SJSA1 (cell line): Measurements from ENCODE around the gene KRT80. TPM values are rescaled to one million over a fixed set of nuclear protein-coding genes. Genes with fewer than 3 reads are reported as not detected.
"Not testable (repeated sequence)": the region's sequence is repeated elsewhere in the genome, so short reads cannot be mapped to it uniquely, and the experiment has no call there.

ENCODE experiments used
- DNase-seq, 2 experiments: peaks; one replicate each; pipeline ENCODE4 v3.0.0-alpha.2; 2015 to 2020; ENCODE audit warnings: low spot score in 2 of 2, low read depth in 1 of 2
- H3K27ac ChIP-seq: fragments of 250-450 bp; sonication (Bioruptor Pico); 2 replicates; pipeline ENCODE4 v1.5.1; 2020; ENCODE audit warnings: mild to moderate bottlenecking, moderate library complexity
- H3K27me3 ChIP-seq: fragments of 250-450 bp; sonication (Bioruptor Pico); replicated peaks from 2 replicates; pipeline ENCODE4 v1.5.1; 2020; ENCODE audit warnings: mild to moderate bottlenecking, moderate library complexity
- H3K36me3 ChIP-seq: fragments of 250-450 bp; sonication (Bioruptor Pico); 2 replicates; pipeline ENCODE4 v1.5.1; 2020; ENCODE audit warnings: mild to moderate bottlenecking
- H3K4me1 ChIP-seq: fragments of 250-450 bp; sonication (Bioruptor Pico); replicated peaks from 2 replicates; pipeline ENCODE4 v1.6.1; 2021; ENCODE audit warnings: mild to moderate bottlenecking
- H3K4me3 ChIP-seq: fragments of 250-450 bp; sonication (Bioruptor Pico); 2 replicates; pipeline ENCODE4 v1.5.1; 2020; ENCODE audit warnings: mild to moderate bottlenecking
- H3K9me3 ChIP-seq: fragments of 250-450 bp; sonication (Bioruptor Pico); replicated peaks from 2 replicates; pipeline ENCODE4 v1.5.1; 2020; ENCODE audit warnings: mild to moderate bottlenecking
- total RNA-seq: library from RNA; depleted of rRNA; stranded (reverse); fragments of >200 nt; shearing (Covaris generic); gene quantifications from 2 replicates; pipeline ENCODE4 v1.2.3, GENCODE V29; 2014; rRNA removed

KRT80 gene
- total RNA-seq = 1.5 and 4.0 TPM in 2 replicates

DNA sequence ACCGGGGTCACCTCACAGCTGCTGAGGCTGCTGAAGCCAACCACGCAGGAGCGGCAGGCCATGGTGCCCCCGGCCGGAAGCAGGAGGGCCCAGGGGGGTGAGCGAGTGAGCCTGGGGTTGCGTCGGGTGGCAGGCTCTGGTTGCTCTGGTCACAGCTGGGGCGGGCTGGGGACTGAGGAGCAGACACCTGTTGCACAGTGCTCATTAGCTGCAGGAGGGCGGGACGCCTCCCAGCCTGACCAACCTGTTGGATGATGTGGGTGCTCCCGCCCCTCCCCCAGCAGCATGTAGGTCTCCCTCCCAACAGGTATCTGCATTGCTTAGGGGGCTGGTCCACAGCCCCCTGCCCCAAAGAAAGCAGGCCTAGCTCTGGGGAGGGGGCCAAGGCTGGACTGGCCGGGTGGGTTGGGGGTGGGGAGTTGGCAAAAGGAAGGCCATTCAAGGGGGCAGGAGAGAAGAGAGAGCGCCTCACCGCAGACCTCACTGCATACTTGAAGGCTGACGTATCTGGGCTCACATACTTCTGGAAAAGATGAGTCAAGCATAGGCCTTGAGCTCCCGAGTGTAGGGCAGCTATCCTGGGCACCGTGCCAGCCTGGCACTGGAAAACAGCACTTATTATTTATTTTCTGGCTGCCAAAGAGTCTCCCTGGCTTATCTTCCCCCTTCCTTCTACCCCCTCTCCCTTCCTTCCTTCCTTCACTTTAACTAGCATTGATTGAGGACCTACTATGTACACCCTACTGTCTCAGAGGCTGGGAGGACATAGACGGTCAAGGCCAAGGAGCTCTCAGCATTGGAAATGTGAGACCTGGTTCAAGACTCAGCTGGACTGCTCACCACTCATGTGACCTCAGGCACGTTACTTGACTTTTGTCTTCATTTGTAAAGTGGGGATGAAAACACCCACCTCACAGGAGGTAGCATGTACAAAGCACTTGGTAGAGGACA, at the start of gene KRT80:
TSS of gene KRT80 (minus strand) at position 174 of the 951 bp plus-strand sequence. CDS start at position 62, 112 bp downstream.
- no peaks in the 10 kb centered on the region for H3K36me3 ChIP-seq
- peak within 1 kb of the TSS; percentile 3; the same call in 1 of the 2 replicates for H3K4me3 ChIP-seq
- H3K9me3 ChIP-seq = no peaks in the 10 kb centered on the region
- peak; percentile 96 to 98 for DNase-seq
- H3K4me1 ChIP-seq = peaks cover 83% of the 10 kb centered on the region
- no peaks in the 10 kb centered on the region for H3K27me3 ChIP-seq
- peak within 1 kb of the TSS; percentile 91 for H3K27ac ChIP-seq

DNA sequence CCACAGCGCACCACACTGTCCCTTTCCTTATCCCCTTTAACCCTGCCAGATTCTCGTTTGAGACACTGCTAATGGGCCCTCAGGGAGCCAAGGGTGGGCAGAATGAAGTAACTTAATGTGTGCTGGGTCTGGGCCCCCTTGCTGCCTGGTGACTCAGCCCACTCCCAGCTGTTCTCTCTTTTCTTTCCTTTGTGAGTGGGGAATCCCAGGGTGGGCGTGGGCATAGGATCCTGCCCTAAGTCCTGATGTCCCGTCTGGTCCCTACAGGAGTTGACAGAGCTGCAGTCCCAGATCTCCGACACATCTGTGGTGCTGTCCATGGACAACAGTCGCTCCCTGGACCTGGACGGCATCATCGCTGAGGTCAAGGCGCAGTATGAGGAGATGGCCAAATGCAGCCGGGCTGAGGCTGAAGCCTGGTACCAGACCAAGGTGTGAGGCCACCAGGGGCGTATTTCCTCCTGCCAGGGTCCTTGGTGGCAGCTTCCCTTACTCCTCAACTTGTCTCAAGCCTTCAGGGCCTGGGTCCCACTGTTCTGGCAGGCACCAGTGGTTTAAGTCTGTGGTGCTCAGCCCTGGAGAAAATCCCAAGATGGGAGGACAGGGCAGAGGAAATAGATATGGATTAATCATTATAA, 49.5 kb upstream of the KRT80 start:
- Histone ChIP-seq H3K9me3 (no peaks in the 10 kb centered on the region), H3K36me3 (no peaks in the 10 kb centered on the region), H3K4me1 (peaks cover 38% of the 10 kb centered on the region), H3K27ac (no peak overlapping the region), H3K4me3 (no peak overlapping the region), H3K27me3 (no peaks in the 10 kb centered on the region)
- DNase-seq = no peak

DNA sequence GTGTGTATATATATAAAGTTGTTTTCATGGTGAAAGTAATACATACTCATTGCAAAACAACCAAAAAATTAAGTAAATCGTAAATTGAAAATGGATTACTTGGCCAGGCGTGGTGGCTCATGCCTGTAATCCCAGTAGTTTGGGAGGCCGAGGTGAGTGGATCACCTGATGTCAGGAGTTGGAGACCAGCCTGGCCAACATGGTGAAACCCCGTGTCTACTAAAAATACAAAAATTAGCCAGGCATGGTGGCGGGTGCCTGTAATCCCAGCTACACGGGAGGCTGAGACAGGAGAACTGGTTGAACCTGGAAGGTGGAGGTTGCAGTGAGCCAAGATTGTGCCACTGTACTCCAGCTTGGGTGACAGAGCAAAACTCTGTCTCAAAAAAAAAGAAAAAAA, 48.4 kb upstream of the KRT80 start:
- DNase-seq, H3K9me3 ChIP-seq, H3K27me3 ChIP-seq, H3K36me3 ChIP-seq, H3K27ac ChIP-seq, H3K4me3 ChIP-seq: not testable (repeated sequence)
- H3K4me1 ChIP-seq = peaks cover 33% of the 10 kb centered on the region

DNA sequence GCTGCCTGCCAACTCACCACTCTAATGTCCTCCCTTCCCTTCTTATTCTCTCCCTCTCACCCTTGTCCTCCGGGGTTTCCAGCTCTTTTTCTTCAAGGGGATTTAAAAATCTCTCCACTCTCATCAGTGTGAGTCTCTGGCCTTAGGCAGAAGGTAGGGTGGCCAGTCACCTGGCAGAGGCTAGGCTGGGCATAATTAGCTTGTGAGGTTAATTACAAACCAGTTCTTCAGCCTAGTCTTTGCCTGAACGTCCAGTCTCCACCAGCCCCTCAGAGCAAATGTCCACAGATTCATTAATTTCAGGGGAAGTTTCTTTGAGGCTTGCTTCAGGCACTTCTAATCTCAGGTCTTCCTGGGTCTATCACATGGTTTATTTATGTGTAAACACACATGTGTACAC, 48.0 kb upstream of the KRT80 start:
- Histone ChIP-seq H3K27ac (no peak overlapping the region), H3K4me3 (no peak overlapping the region), H3K4me1 (peaks cover 33% of the 10 kb centered on the region), H3K36me3 (no peaks in the 10 kb centered on the region), H3K27me3 (no peaks in the 10 kb centered on the region), H3K9me3 (no peaks in the 10 kb centered on the region)
- DNase-seq = no peak

DNA sequence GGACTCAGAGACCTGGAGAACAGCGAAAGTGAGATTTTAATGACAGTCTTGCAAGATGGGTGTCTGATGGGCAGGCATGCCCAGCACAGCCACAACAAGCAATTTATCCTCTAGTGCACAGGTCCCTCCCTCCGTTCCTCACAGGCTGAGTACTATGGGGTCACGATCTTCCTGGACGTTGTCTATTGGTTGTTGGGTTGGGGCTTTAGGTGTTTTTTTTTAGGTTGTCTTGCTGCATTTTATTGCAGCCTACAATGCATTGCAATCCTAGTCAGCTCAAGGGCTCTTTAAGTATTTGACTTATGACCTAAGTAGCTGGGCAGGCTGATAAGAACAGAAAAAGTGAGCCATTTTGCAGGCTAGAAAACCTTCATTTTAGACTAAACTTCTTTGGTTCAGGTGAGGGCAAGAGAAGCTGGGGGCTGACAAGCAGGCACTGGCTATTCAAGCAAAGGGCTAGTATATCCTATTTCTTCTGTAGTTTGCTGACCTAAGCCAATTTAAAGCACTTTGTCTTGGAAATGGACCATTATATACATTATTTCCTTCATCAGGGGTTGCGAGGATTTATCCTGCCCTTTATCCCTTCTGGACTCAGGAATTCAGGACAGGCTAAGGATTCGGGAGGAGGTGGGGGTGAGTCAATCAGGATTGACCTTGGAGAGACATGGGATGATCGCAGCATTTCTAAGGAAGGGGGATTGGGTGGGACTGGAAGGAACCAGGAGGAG, 47.3 kb upstream of the KRT80 start:
- H3K27ac ChIP-seq = no peak overlapping the region
- H3K4me1 ChIP-seq = peaks cover 26% of the 10 kb centered on the region
- H3K9me3 ChIP-seq = no peaks in the 10 kb centered on the region
- no peaks in the 10 kb centered on the region for H3K27me3 ChIP-seq
- H3K4me3 ChIP-seq = no peak overlapping the region
- H3K36me3 ChIP-seq = no peaks in the 10 kb centered on the region
- no peak for DNase-seq

DNA sequence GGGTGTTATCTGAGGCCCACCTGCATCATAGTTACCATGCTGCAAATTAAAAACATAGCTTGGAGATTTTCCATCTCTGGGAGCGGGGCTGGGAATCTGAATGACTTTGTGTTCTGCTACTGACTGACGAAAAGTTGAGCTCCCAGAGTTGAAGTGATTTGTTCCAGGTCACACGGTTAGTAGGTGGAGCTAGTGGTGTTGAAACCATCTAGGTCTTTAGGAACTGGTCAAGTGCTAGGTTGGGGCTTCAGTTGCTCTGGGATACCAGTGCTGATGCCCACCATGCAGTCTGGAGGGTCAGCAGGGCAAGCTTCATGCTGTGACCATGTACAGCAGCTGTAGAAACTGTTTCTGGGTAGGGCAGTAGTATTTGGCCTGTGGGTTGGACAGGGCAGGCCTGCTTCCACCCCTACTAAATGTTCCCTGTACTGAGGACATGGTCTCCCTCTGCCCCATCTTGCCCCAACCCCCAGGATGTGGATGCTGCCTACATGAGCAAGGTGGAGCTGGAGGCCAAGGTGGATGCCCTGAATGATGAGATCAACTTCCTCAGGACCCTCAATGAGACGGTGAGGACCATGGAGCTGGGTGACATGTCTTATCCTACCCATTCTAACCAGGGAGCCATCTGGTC, 46.5 kb upstream of the KRT80 start:
- no peak overlapping the region for H3K27ac ChIP-seq
- no peaks in the 10 kb centered on the region for H3K27me3 ChIP-seq
- peaks cover 19% of the 10 kb centered on the region for H3K4me1 ChIP-seq
- H3K36me3 ChIP-seq = no peaks in the 10 kb centered on the region
- H3K4me3 ChIP-seq = no peak overlapping the region
- H3K9me3 ChIP-seq = no peaks in the 10 kb centered on the region
- DNase-seq = no peak

DNA sequence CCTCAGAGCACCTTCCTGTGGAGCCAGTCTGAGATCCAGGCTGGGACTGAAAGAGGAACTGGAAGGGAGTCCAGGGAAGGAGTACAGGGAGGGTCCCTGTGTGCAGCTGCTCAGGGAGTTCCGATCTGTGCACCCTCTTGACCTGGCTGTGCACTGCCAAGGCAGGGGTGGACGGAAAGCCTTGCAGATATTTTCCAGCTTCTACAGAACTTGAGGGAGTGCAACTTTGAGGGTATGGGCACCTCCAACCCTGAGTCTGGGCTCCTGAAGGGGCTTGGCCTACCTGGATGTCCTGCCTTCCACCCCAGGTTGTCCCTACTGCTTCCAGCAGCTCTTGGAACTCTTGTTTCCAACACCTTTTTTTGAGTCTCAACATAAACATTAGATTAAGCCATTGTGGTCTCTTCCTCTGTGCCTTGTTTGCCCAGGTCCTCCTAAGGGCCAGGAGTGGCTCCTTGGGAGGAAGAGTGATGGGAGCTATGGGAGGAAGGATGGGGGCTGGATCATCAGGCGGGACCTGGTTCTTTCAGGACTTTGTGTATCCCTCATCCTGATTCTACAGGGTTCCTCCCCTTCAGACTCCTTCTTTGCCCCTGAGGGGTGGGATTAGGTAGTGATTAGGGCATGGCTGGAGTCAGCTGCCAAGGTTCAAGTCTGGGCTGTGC, 44.7 kb upstream of the KRT80 start:
- H3K4me1 ChIP-seq = peaks cover 24% of the 10 kb centered on the region
- H3K36me3 ChIP-seq = no peaks in the 10 kb centered on the region
- DNase-seq = no peak
- no peaks in the 10 kb centered on the region for H3K9me3 ChIP-seq
- H3K4me3 ChIP-seq = no peak overlapping the region
- H3K27ac ChIP-seq = no peak overlapping the region
- no peaks in the 10 kb centered on the region for H3K27me3 ChIP-seq

DNA sequence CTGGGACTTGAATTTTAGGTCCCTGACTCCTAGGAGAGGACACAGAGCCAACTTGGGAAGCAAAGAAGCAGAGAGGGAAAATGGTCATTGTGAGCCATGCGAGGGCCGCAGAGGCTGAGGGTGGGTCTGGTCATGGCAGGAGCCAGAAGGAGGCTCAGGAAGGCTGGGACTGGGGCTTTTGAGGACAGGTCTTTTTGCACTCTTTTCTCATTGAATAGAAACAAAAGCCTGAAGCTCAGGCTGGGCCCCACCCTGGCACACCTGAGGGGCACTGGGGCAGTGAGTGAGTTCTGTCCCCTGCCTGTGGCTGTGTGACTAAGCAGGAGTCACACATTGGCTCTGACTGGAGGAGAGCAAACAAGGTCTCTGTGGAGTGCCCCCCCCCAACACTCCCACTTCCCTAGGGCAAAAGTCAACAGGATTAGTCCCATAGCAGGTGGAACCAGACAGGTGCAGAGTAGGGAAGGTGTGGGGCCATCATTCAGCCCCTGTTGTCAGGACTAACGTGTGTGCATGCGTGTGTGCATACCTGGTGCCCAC, 44.1 kb upstream of the KRT80 start:
- H3K4me3 ChIP-seq = no peak overlapping the region
- no peak for DNase-seq

DNA sequence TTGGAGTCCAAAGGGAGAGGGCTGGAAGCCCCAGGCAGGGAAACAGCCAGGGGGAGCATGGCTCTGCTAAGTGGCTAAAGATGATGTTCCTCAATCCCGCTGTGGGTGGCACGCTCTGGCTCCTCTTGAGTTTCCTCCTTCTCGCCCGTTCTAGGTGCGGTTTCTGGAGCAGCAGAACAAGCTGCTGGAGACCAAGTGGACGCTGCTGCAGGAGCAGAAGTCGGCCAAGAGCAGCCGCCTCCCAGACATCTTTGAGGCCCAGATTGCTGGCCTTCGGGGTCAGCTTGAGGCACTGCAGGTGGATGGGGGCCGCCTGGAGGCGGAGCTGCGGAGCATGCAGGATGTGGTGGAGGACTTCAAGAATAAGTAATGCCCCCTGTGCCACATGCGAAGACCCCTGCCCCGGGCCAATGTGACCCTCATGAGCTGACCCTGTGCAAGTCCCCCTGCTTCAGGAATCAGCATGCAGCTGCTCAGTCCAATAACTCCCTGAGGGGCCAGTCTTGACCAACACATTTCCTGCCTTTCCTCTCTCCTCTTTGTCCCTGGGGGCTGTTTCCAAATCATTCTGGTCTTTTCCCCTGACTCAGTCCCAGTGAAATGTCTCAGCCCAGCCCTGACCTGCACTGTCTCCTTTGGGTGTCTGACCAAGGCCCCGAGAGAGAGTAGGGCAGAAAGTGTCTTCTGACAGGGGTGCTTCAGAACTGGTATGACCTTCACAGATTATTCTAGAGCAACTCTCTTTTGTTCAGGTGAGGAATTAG, 43.4 kb upstream of the KRT80 start:
- Histone ChIP-seq H3K9me3 (no peaks in the 10 kb centered on the region), H3K27ac (no peak overlapping the region), H3K27me3 (no peaks in the 10 kb centered on the region), H3K4me1 (peaks cover 33% of the 10 kb centered on the region), H3K4me3 (no peak overlapping the region), H3K36me3 (no peaks in the 10 kb centered on the region)
- DNase-seq = no peak

More for the DNA sequence above, 44.1 kb upstream of the KRT80 start:
- no peaks in the 10 kb centered on the region for H3K9me3 ChIP-seq
- H3K4me1 ChIP-seq = peaks cover 26% of the 10 kb centered on the region
- no peak overlapping the region for H3K27ac ChIP-seq
- H3K27me3 ChIP-seq = no peaks in the 10 kb centered on the region
- no peaks in the 10 kb centered on the region for H3K36me3 ChIP-seq

DNA sequence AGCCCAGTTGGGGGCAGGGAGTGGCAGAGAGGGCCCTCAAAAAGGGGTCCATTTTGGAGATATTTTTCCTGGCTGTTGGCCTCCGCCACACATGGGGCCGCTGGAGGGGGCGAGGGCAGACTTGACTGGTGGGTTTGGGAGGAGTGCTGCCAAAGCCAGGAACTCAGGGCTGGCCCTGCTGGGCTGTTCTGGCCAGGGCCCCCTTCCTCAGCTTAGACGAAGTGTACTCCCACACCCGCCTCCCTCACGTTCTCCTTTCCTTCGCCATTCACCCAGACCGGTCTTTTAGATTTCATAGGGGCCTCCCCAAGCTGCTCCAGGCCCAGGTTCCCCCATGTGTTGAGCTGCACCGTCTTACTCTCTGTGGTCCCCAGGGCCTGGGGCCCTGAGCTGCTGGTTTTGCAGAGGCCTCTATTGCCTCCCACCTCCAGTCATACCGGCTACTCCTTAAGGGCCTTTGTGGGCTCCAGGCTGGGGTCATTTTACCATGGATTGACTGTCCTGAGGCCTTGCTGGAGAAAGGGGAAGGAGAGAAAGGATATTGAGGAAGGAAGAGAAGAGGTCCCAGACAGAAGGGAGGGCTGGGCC, 42.5 kb upstream of the KRT80 start:
- no peaks in the 10 kb centered on the region for H3K36me3 ChIP-seq
- H3K4me1 ChIP-seq = peaks cover 42% of the 10 kb centered on the region
- H3K27ac ChIP-seq = no peak overlapping the region
- no peak for DNase-seq
- H3K27me3 ChIP-seq = no peaks in the 10 kb centered on the region
- no peaks in the 10 kb centered on the region for H3K9me3 ChIP-seq
- H3K4me3 ChIP-seq = no peak overlapping the region

DNA sequence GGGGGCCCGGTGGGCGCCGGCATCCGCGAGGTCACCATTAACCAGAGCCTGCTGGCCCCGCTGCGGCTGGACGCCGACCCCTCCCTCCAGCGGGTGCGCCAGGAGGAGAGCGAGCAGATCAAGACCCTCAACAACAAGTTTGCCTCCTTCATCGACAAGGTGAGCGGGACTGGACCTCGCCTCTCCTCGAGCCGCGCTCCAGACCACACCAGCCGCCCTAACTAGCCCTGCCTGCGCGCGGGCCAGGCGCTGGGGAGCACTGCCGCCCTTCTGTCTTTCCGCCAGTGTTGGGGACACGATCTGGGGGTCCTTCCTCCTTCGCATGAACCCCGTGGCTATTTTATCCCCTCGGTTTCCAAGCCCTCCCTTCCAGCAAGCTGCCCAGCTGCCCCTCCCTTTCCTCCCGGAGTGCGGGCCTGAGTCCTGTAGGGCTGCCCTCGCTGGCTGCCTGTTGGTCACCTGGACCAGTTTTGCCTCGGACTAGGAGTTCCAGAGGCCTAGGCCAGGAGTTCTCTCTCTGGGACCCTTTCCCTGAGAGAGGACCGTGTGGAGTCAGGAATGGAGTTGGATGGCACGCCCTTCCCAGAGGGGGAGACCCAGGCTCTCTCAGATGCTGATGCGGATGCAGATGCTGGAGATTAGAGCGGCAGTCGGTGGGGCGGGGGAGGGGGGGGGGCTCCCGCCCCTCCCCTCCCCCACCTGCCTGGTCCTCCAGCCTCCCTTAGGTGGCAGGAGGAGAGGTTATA, 41.8 kb upstream of the KRT80 start:
- no peak overlapping the region for H3K4me3 ChIP-seq
- DNase-seq = no peak
- H3K27ac ChIP-seq = no peak overlapping the region
- peaks cover 47% of the 10 kb centered on the region for H3K4me1 ChIP-seq
- H3K36me3 ChIP-seq = no peaks in the 10 kb centered on the region
- H3K9me3 ChIP-seq = no peaks in the 10 kb centered on the region
- no peaks in the 10 kb centered on the region for H3K27me3 ChIP-seq
